ENCODE data around the gene CD163L1. TPM values are rescaled to one million over a fixed set of nuclear protein-coding genes. Genes with fewer than 3 reads are reported as not detected.
"Not testable (repeated sequence)": the region's sequence is repeated elsewhere in the genome, so short reads cannot be mapped to it uniquely, and the experiment has no call there.

The CD163L1 gene
- total RNA-seq, 4 donors from 2014 or later: 3.8 to 194 (median 16.4) TPM

- no peak overlapping the region for H3K4me3 ChIP-seq
- no peak for DNase-seq
- H3K36me3 ChIP-seq: no peaks in the 10 kb centered on the region
- H3K4me1 ChIP-seq: no peaks in the 10 kb centered on the region
- H3K27me3 ChIP-seq: no peaks in the 10 kb centered on the region
- no peak for TF ChIP-seq CTCF (IDR thresholded peaks at IDR 0.05)
- no peak for TF ChIP-seq POLR2A (IDR thresholded peaks at IDR 0.05)
- H3K9me3 ChIP-seq: no peaks in the 10 kb centered on the region
- no peak overlapping the region for H3K27ac ChIP-seq
These were observed 4.1 kb upstream of the CD163L1 start for GRCh38 chr12:7448099-7448498.

GRCh38 chr12:7444537-7444936 is 584 bp upstream of the CD163L1 start:
- Histone ChIP-seq H3K4me3 (no peak overlapping the region), H3K27ac (no peak overlapping the region), H3K4me1 (no peaks in the 10 kb centered on the region), H3K36me3 (no peaks in the 10 kb centered on the region), H3K9me3 (no peaks in the 10 kb centered on the region), H3K27me3 (no peaks in the 10 kb centered on the region)
- TF ChIP-seq CTCF (IDR thresholded peaks at IDR 0.05): no peak
- TF ChIP-seq POLR2A (IDR thresholded peaks at IDR 0.05): no peak
- no peak for DNase-seq

- Histone ChIP-seq H3K9me3 (no peaks in the 10 kb centered on the region), H3K36me3 (no peaks in the 10 kb centered on the region), H3K4me1 (no peaks in the 10 kb centered on the region), H3K27me3 (no peaks in the 10 kb centered on the region), H3K27ac (no peak overlapping the region), H3K4me3 (no peak overlapping the region)
- DNase-seq: no peak
- TF ChIP-seq CTCF (IDR thresholded peaks at IDR 0.05) (no peak), POLR2A (IDR thresholded peaks at IDR 0.05) (no peak)
These were observed 2.7 kb downstream of the CD163L1 start for GRCh38 chr12:7441216-7441615.

GRCh38 chr12:7439579-7440505 is 4.1 kb downstream of the CD163L1 start:
- no peaks in the 10 kb centered on the region for H3K4me1 ChIP-seq
- TF ChIP-seq CTCF (IDR thresholded peaks at IDR 0.05) (peak in 1 of 6 experiments; percentile 9), POLR2A (IDR thresholded peaks at IDR 0.05) (no peak)
- H3K9me3 ChIP-seq: no peaks in the 10 kb centered on the region
- H3K27ac ChIP-seq: peak overlapping the region in 1 of 4 donors; percentile 55
- H3K27me3 ChIP-seq: no peaks in the 10 kb centered on the region
- H3K36me3 ChIP-seq: no peaks in the 10 kb centered on the region
- DNase-seq: peak in 2 of 3 donors; percentile 58 to 59
- H3K4me3 ChIP-seq: peak overlapping the region in 3 of 4 donors; percentile 3 to 49 (median 40)

GRCh38 chr12:7438291-7438995 is 5.5 kb downstream of the CD163L1 start:
- DNase-seq, H3K27ac ChIP-seq, H3K4me3 ChIP-seq, H3K9me3 ChIP-seq, H3K36me3 ChIP-seq, H3K4me1 ChIP-seq, H3K27me3 ChIP-seq: not testable (repeated sequence)

- not testable (repeated sequence) for H3K4me1 ChIP-seq, H3K27me3 ChIP-seq, H3K9me3 ChIP-seq, H3K4me3 ChIP-seq, H3K27ac ChIP-seq, H3K36me3 ChIP-seq, DNase-seq
These were observed 6.5 kb downstream of the CD163L1 start for GRCh38 chr12:7437494-7437893.

All from Peyer's patch (tissue), 4 donors.